Panc1 (cell line): ENCODE measurements around the gene PACSIN3.
A peak's percentile ranks its signal among the peaks of the same experiment; 100 is the strongest.

ENCODE experiments used
- POLR2AphosphoS5 ChIP-seq: IDR thresholded peaks from 2 replicates; pipeline ENCODE4 v1.6.1; 2012; ENCODE audit warnings: mild to moderate bottlenecking, low read depth, low read length, moderate library complexity
- SIN3A ChIP-seq: IDR thresholded peaks from 2 replicates; pipeline ENCODE4 v1.6.1; 2012; ENCODE audit warnings: low read depth, mild to moderate bottlenecking, low read length, moderate library complexity, borderline replicate concordance; ENCODE audit not compliant: insufficient read depth

DNA sequence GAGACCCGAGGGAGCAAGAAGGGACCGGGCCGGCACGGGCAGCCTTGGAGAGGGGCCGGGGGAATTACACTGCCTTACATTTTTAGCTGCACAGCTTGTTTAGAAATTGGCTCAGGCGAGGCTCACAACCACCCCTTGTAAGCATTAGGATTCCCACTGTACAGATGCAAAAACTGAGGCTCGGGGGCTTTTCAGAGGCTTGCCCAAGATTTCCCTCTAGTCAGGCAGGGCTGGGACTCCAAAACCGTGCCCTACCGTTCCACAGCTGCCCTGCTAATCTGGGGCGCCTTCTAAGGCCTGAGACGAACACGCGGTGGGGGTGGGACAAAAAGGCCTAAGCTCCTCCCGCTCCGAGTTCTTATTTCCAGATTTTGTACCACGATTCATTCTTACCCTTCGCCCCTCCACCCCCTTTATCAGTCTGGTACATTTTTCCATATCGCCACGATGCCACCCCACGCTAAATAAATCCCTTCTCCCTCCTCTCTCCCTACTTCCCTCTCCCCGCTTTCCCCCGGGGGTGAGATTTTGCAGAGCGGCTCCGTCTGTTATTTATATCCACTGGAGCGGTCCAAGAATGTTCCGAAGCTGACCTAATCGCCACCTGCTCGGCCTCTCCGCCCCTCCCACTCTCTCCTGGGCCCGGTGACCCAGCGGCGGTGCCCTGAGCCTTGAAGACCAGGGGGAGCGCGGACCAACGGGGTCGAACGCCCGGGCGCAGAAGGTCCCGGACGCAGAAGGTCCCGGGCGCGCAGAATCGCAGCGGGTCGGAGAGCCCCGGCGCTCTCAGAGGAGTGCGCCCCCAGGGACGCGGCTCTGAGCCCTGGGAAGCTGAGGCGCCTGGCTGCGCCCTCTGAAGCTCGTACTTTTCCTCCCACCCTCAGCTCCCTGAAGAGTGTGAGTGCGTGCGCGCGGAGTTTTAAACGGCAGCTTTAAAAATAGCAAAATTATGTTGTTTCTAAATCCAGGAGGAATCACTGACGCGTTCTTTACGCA is 764 bp upstream of the PACSIN3 start:
- TF ChIP-seq POLR2AphosphoS5: peak; percentile 64
- TF ChIP-seq SIN3A: no peak
